Peyer's patch (tissue), 4 donors: ENCODE results near the gene CAV1. TPM values are rescaled to one million over a fixed set of nuclear protein-coding genes. Genes with fewer than 3 reads are reported as not detected.

Experiments
- DNase-seq, 3 donors: peaks; one replicate each; pipeline ENCODE4 v3.0.0-alpha.2; 2017 to 2019
- H3K27ac ChIP-seq, 4 donors: fragments of 200-600 bp; sonication (generic); one replicate each; pipeline ENCODE4 v1.5.1; 2016 to 2019
- H3K27me3 ChIP-seq, 2 donors: fragments of 200-600 bp; sonication (generic); one replicate each; pipeline ENCODE4 v1.5.1; 2019
- H3K36me3 ChIP-seq, 3 donors: fragments of 200-600 bp; sonication (generic); one replicate each; pipeline ENCODE4 v1.5.1; 2016 to 2019
- H3K4me1 ChIP-seq, 4 donors: fragments of 200-600 bp; sonication (generic); one replicate each; pipeline ENCODE4 v1.5.1; 2016 to 2019
- H3K4me3 ChIP-seq, 4 donors: fragments of 200-600 bp; sonication (generic); 1 replicate in 3 of 4; 2 replicates in 1 of 4; pipeline ENCODE4 v1.5.1; 2016 to 2019; ENCODE audit warnings: mild to moderate bottlenecking in 1 of 4
- H3K9me3 ChIP-seq, 4 donors: fragments of 200-600 bp; sonication (generic); one replicate each; pipeline ENCODE4 v1.5.1; 2016 to 2019; ENCODE audit warnings: mild to moderate bottlenecking in 1 of 4
- POLR2A ChIP-seq, 2 donors: fragments of 450-650 bp; IDR thresholded peaks; one replicate each; pipeline ENCODE4 v1.5.1; 2017; ENCODE audit warnings: antibody characterized with exemption in 2 of 2, mild to moderate bottlenecking in 2 of 2, moderate library complexity in 2 of 2
- total RNA-seq, 4 donors: library from RNA; depleted of rRNA; stranded (reverse); fragments of >200 nt; gene quantifications; one replicate each; pipeline ENCODE4 v1.1.0, GENCODE V29; 2016
- TF ChIP-seq, protein P1 (sequence below), 6 experiments: fragments of 450-650 bp in 4 of 6; fragments of 200-600 bp in 2 of 6; sonication (generic) in 1 of 6; IDR thresholded peaks; one replicate each; pipeline ENCODE4 v1.5.1; 2017 to 2019; ENCODE audit warnings: antibody characterized with exemption in 6 of 6, mild to moderate bottlenecking in 3 of 6, moderate library complexity in 1 of 6

Gene CAV1
- total RNA-seq, 4 donors from 2014 or later = 17.7 to 42.6 (median 27.6) TPM

DNA sequence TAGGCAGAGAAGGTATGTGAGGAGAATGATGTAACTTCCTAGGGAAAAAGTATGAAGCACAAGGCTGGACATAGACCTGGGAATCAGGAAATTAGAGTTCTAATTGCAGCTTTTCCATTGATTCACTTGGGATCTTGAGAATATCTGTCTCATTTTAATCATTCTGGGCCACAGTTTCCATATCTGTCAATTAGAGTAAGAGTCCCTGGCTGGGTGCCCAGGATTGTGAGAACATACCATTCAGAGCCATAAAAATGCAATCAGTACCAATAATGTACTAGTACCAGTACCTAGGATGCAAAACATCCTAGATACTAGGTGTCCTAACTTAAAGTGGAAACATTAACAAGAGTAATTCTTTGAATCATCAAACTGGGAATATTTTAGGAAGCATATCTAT, 29.6 kb downstream of the CAV1 start:
- peak in 1 of 3 donors; percentile 64 for DNase-seq
- H3K27me3 ChIP-seq = no peaks in the 10 kb centered on the region
- no peaks in the 10 kb centered on the region for H3K4me1 ChIP-seq
- H3K36me3 ChIP-seq = no peaks in the 10 kb centered on the region
- no peak for TF ChIP-seq POLR2A (IDR thresholded peaks at IDR 0.05)
- TF ChIP-seq, protein P1, sequence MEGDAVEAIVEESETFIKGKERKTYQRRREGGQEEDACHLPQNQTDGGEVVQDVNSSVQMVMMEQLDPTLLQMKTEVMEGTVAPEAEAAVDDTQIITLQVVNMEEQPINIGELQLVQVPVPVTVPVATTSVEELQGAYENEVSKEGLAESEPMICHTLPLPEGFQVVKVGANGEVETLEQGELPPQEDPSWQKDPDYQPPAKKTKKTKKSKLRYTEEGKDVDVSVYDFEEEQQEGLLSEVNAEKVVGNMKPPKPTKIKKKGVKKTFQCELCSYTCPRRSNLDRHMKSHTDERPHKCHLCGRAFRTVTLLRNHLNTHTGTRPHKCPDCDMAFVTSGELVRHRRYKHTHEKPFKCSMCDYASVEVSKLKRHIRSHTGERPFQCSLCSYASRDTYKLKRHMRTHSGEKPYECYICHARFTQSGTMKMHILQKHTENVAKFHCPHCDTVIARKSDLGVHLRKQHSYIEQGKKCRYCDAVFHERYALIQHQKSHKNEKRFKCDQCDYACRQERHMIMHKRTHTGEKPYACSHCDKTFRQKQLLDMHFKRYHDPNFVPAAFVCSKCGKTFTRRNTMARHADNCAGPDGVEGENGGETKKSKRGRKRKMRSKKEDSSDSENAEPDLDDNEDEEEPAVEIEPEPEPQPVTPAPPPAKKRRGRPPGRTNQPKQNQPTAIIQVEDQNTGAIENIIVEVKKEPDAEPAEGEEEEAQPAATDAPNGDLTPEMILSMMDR (IDR thresholded peaks at IDR 0.05) = no peak
- no peak overlapping the region for H3K4me3 ChIP-seq
- H3K27ac ChIP-seq = no peak overlapping the region
- no peaks in the 10 kb centered on the region for H3K9me3 ChIP-seq

DNA sequence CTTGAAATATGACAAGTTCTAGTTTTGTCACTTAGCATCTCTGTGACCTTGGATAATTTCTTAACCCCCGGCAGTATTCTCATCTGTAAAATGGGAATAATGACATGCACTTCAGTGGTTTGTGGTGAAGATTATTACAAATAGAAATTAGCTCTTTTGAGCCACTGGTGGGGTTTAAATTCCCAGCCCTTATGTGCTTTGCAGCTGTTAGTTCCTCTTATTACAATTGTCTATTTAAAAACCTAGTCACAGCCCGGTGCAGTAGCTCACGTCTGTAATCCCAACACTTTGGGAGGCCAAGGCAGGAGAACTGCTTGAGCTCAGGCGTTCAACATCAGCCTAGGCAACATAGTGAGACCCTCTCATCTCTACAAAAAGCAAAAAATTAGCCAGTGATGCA, 30.1 kb downstream of the CAV1 start:
- Histone ChIP-seq H3K4me3 (no peak overlapping the region), H3K27ac (no peak overlapping the region), H3K4me1 (no peaks in the 10 kb centered on the region), H3K36me3 (no peaks in the 10 kb centered on the region), H3K27me3 (no peaks in the 10 kb centered on the region), H3K9me3 (no peaks in the 10 kb centered on the region)
- TF ChIP-seq, protein P1 (IDR thresholded peaks at IDR 0.05) = no peak
- TF ChIP-seq POLR2A (IDR thresholded peaks at IDR 0.05) = no peak
- DNase-seq = no peak

DNA sequence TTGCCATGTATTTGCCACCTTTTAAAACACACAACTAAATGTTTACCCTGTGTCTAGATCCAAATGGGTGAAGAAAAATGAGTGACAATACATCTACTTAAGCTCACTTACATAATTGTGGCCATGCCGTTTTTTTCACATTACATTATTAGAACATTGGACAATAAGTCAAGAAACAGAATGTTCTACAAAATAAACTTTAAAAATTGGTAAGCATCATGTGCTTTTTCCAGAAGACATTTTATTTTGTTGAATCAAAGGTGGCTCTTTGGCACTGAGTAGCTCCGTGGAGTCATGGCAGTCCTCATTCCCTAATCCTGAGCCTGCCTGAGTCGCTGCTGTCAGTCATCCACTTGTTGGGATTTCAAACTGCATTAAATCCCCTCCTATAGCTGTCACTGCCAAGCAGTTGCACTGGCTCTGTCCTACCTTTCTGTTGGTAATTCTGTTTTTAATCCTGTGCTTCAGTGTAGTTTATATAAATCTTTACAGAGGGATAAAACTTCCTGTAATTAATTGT, 32.3 kb downstream of the CAV1 start:
- no peak overlapping the region for H3K4me3 ChIP-seq
- DNase-seq = no peak
- H3K9me3 ChIP-seq = no peaks in the 10 kb centered on the region
- no peaks in the 10 kb centered on the region for H3K36me3 ChIP-seq
- H3K27ac ChIP-seq = no peak overlapping the region
- H3K27me3 ChIP-seq = no peaks in the 10 kb centered on the region
- H3K4me1 ChIP-seq = no peaks in the 10 kb centered on the region
- TF ChIP-seq, protein P1 (IDR thresholded peaks at IDR 0.05) = no peak
- no peak for TF ChIP-seq POLR2A (IDR thresholded peaks at IDR 0.05)

DNA sequence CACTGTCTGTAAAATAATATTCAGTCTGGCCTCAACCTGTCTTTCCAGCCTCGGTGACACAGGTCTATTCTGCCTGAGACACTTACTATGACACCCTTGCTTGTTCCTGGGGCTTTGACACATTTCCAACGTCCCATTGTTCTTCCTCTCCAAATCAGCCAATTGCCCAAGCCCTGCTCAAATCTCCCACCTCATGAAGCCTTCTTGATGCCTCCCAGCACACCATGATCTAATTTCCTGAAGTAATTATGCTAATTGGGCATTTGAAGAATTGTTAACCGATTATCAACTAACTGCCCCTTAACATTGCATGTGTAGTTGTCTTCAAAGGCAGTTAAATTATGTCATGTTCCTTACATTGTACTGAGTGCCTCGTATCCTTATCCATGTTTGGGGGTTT, 33.1 kb downstream of the CAV1 start:
- no peaks in the 10 kb centered on the region for H3K27me3 ChIP-seq
- DNase-seq = no peak
- no peaks in the 10 kb centered on the region for H3K9me3 ChIP-seq
- H3K36me3 ChIP-seq = no peaks in the 10 kb centered on the region
- no peak for TF ChIP-seq POLR2A (IDR thresholded peaks at IDR 0.05)
- TF ChIP-seq, protein P1 (IDR thresholded peaks at IDR 0.05) = no peak
- H3K27ac ChIP-seq = no peak overlapping the region
- no peaks in the 10 kb centered on the region for H3K4me1 ChIP-seq
- no peak overlapping the region for H3K4me3 ChIP-seq

DNA sequence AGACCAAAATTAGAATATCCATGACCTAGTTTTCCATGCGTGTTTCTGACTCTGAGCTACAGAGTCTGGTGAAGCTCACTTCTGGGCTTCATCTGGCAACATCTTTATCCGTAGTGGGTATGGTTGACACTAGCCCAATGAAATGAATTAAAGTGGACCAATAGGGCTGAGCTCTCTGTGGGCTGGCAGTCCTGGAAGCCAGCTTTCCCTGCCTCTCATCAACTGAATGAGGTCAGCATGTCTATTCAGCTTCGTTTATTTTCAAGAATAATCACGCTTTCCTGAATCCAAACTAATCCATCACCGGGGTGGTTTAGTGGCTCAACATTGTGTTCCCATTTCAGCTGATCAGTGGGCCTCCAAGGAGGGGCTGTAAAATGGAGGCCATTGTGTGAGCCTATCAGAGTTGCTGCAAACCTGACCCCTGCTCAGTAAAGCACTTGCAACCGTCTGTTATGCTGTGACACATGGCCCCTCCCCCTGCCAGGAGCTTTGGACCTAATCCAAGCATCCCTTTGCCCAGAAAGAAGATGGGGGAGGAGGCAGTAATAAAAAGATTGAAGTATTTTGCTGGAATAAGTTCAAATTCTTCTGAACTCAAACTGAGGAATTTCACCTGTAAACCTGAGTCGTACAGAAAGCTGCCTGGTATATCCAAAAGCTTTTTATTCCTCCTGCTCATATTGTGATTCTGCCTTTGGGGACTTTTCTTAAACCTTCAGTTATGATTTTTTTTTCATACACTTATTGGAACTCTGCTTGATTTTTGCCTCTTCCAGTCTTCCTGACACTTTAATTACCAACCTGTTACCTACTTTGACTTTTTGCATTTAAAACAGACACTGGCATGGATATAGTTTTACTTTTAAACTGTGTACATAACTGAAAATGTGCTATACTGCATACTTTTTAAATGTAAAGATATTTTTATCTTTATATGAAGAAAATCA, 35.5 kb downstream of the CAV1 start:
- no peaks in the 10 kb centered on the region for H3K36me3 ChIP-seq
- TF ChIP-seq POLR2A (IDR thresholded peaks at IDR 0.05) = no peak
- TF ChIP-seq, protein P1 (IDR thresholded peaks at IDR 0.05) = no peak
- no peak for DNase-seq
- no peaks in the 10 kb centered on the region for H3K9me3 ChIP-seq
- no peaks in the 10 kb centered on the region for H3K4me1 ChIP-seq
- no peaks in the 10 kb centered on the region for H3K27me3 ChIP-seq
- H3K27ac ChIP-seq = peak overlapping the region in 1 of 4 donors; percentile 47
- no peak overlapping the region for H3K4me3 ChIP-seq
